SK-N-MC (cell line): ENCODE measurements around the gene LRRC75A.

ENCODE experiments used
- DNase-seq: peaks from one replicate; pipeline ENCODE4 v3.0.0-alpha.2; 2011; ENCODE audit warnings: low read depth, low spot score
- H3K27ac ChIP-seq: fragments of 200-600 bp; sonication (generic); 2 replicates; pipeline ENCODE4 v1.5.1; 2016; ENCODE audit warnings: mixed run types
- H3K36me3 ChIP-seq: fragments of 200-600 bp; sonication (generic); 2 replicates; pipeline ENCODE4 v1.6.1; 2017; ENCODE audit warnings: antibody characterized with exemption, low read length, mixed read lengths; ENCODE audit not compliant: insufficient read depth
- H3K4me3 ChIP-seq: fragments of 200-600 bp; sonication (generic); 2 replicates; pipeline ENCODE4 v1.5.1; 2016
- H3K9ac ChIP-seq: fragments of 200-600 bp; sonication (generic); 2 replicates; pipeline ENCODE4 v1.8.0; 2017; ENCODE audit warnings: mixed run types, mixed read lengths; ENCODE audit not compliant: insufficient read length
- H3K9me3 ChIP-seq: fragments of 200-600 bp; sonication (generic); 2 replicates; pipeline ENCODE4 v1.6.1; 2017; ENCODE audit warnings: low read depth, mild to moderate bottlenecking, antibody characterized with exemption, low read length, moderate library complexity, mixed read lengths
- EZH2 ChIP-seq: fragments of 200-600 bp; sonication (generic); IDR thresholded peaks from one replicate; pipeline ENCODE4 v1.6.1; 2017; ENCODE audit warnings: antibody characterized with exemption
- FOXP2 ChIP-seq: optimal IDR thresholded peaks from 2 replicates; pipeline ENCODE3; 2011; ENCODE audit warnings: mild to moderate bottlenecking, moderate library complexity; ENCODE audit not compliant: insufficient read depth; ENCODE audit errors: extremely low read length, control extremely low read depth
- POLR2AphosphoS5 ChIP-seq: IDR thresholded peaks from 2 replicates; pipeline ENCODE4 v1.6.1; 2012; ENCODE audit warnings: mild to moderate bottlenecking, low read depth, low read length, borderline replicate concordance

LRRC75A gene

GRCh38 chr17:16428098-16428882 is 63.7 kb downstream of the LRRC75A start:
- no peak for DNase-seq
- Histone ChIP-seq H3K9me3 (no peaks in the 10 kb centered on the region), H3K4me3 (no peak overlapping the region), H3K36me3 (no peaks in the 10 kb centered on the region), H3K27ac (no peak overlapping the region), H3K9ac (no peak overlapping the region)
- no peak for TF ChIP-seq POLR2AphosphoS5

- H3K36me3 ChIP-seq: no peaks in the 10 kb centered on the region
- no peaks in the 10 kb centered on the region for H3K9me3 ChIP-seq
- H3K4me3 ChIP-seq: no peak overlapping the region
- no peak for DNase-seq
- TF ChIP-seq POLR2AphosphoS5 (no peak), EZH2 (no peak), FOXP2 (no peak)
- no peak overlapping the region for H3K9ac ChIP-seq
- H3K27ac ChIP-seq: no peak overlapping the region
Observed at GRCh38 chr17:16427020-16427419, 65.0 kb downstream of the LRRC75A start.

GRCh38 chr17:16425698-16426659 is 66.0 kb downstream of the LRRC75A start:
- H3K4me3 ChIP-seq: no peak overlapping the region
- no peak for TF ChIP-seq FOXP2
- TF ChIP-seq POLR2AphosphoS5: no peak
- no peak for TF ChIP-seq EZH2
- no peak overlapping the region for H3K9ac ChIP-seq
- no peak overlapping the region for H3K27ac ChIP-seq
- no peaks in the 10 kb centered on the region for H3K36me3 ChIP-seq
- DNase-seq: no peak
- no peaks in the 10 kb centered on the region for H3K9me3 ChIP-seq

GRCh38 chr17:16425202-16425601 is 66.8 kb downstream of the LRRC75A start:
- no peak overlapping the region for H3K4me3 ChIP-seq
- no peaks in the 10 kb centered on the region for H3K36me3 ChIP-seq
- H3K9me3 ChIP-seq: no peaks in the 10 kb centered on the region
- no peak overlapping the region for H3K27ac ChIP-seq
- no peak for DNase-seq
- no peak overlapping the region for H3K9ac ChIP-seq
- no peak for TF ChIP-seq FOXP2
- no peak for TF ChIP-seq POLR2AphosphoS5
- TF ChIP-seq EZH2: no peak

- Histone ChIP-seq H3K36me3 (no peaks in the 10 kb centered on the region), H3K9me3 (no peaks in the 10 kb centered on the region), H3K27ac (no peak overlapping the region), H3K4me3 (no peak overlapping the region), H3K9ac (no peak overlapping the region)
- DNase-seq: no peak
- no peak for TF ChIP-seq POLR2AphosphoS5
Observed at GRCh38 chr17:16423226-16423872, 68.6 kb downstream of the LRRC75A start.

- H3K9ac ChIP-seq: no peak overlapping the region
- no peak overlapping the region for H3K4me3 ChIP-seq
- H3K9me3 ChIP-seq: no peaks in the 10 kb centered on the region
- H3K27ac ChIP-seq: no peak overlapping the region
- DNase-seq: no peak
- TF ChIP-seq POLR2AphosphoS5: no peak
- no peak for TF ChIP-seq EZH2
- TF ChIP-seq FOXP2: no peak
- H3K36me3 ChIP-seq: no peaks in the 10 kb centered on the region
Observed at GRCh38 chr17:16422416-16422815, 69.6 kb downstream of the LRRC75A start.

- Histone ChIP-seq H3K36me3 (no peaks in the 10 kb centered on the region), H3K27ac (no peak overlapping the region), H3K9me3 (no peaks in the 10 kb centered on the region), H3K9ac (no peak overlapping the region), H3K4me3 (no peak overlapping the region)
- TF ChIP-seq FOXP2: no peak
- TF ChIP-seq EZH2: no peak
- TF ChIP-seq POLR2AphosphoS5: no peak
- DNase-seq: no peak
Observed at GRCh38 chr17:16419929-16420271, 72.1 kb downstream of the LRRC75A start.

GRCh38 chr17:16419074-16419928 is 72.7 kb downstream of the LRRC75A start:
- no peak for TF ChIP-seq EZH2
- no peak for TF ChIP-seq FOXP2
- no peak for TF ChIP-seq POLR2AphosphoS5
- DNase-seq: no peak
- Histone ChIP-seq H3K27ac (no peak overlapping the region), H3K9me3 (no peaks in the 10 kb centered on the region), H3K4me3 (no peak overlapping the region), H3K36me3 (no peaks in the 10 kb centered on the region), H3K9ac (no peak overlapping the region)
